Progenitor cell of endocrine pancreas (in vitro differentiated cells): ENCODE data around the gene AGAP9. TPM values are rescaled to one million over a fixed set of nuclear protein-coding genes. Genes with fewer than 3 reads are reported as not detected.
"Not testable (repeated sequence)": the region's sequence is repeated elsewhere in the genome, so short reads cannot be mapped to it uniquely, and the experiment has no call there.

Experiments
- DNase-seq: peaks from one replicate; pipeline ENCODE4 v3.0.0; 2021; ENCODE audit warnings: low spot score; ENCODE audit not compliant: unreplicated experiment
- H3K27ac Mint-ChIP-seq: 2 replicates; pipeline ENCODE4 v1.8.0; 2021; ENCODE audit warnings: mild to moderate bottlenecking, moderate library complexity, mixed read lengths
- H3K27me3 Mint-ChIP-seq: 2 replicates; pipeline ENCODE4 v1.8.0; 2021; ENCODE audit warnings: mixed read lengths
- H3K36me3 Mint-ChIP-seq: 2 replicates; pipeline ENCODE4 v1.8.0; 2022; ENCODE audit warnings: mixed read lengths; ENCODE audit not compliant: insufficient read depth
- H3K4me1 Mint-ChIP-seq: 2 replicates; pipeline ENCODE4 v1.8.0; 2021; ENCODE audit warnings: low read depth, mixed read lengths
- H3K4me3 Mint-ChIP-seq: 2 replicates; pipeline ENCODE4 v1.8.0; 2021; ENCODE audit warnings: low read depth, mild to moderate bottlenecking, moderate library complexity, mixed read lengths
- H3K9me3 Mint-ChIP-seq: 2 replicates; pipeline ENCODE4 v1.8.0; 2021; ENCODE audit warnings: low read depth, mixed read lengths
- CTCF ChIP-seq: fragments of 200-600 bp; sonication (generic); IDR thresholded peaks from one replicate; pipeline ENCODE4 v1.5.0; 2021; ENCODE audit warnings: antibody characterized with exemption, mild to moderate bottlenecking; ENCODE audit not compliant: unreplicated experiment
- total RNA-seq: library from RNA; stranded (reverse); gene quantifications from 2 replicates; pipeline ENCODE4 v1.2.1, GENCODE V29; 2021

Gene AGAP9
- total RNA-seq, 1 donor from 2014 or later, result 21.7 TPM

DNA sequence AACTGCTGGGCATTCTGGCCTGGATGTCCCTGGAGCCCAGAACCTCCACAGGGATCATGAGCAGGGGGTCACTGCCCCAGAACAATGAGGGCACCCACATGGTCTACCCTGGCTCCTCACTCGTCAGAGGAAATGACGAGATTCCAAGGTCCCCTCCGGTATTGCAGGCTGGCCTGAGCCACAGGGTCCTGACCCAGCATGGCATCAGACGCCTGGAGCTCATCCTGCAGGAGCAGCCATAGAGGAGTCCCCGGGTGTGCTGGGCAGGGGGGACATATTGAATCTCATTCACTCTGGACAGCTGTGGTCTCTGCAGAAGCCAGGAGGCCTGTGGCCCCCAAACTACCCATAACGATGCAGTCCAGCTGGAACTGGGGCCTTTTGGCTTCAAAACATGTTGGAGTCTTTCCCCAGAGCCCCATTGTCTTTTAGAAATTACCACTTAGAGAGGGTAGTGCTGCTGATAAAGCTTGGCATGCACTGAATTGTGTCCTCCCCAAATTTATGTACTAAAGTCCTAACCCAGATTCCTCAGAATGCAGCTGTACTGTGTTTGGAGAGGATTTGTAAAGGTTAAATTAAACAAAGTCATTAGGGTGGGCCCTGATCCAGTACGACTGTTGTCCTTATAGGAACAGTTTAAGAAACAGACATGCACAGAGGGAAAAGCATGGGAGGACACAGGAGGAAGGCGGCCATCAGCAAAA is 67.2 kb downstream of the AGAP9 start:
- H3K4me1 Mint-ChIP-seq, result peaks cover 2% of the 10 kb centered on the region
- DNase-seq, result no peak
- H3K4me3 Mint-ChIP-seq, result no peak overlapping the region
- no peak for TF ChIP-seq CTCF
- peaks cover 27% of the 10 kb centered on the region for H3K27me3 Mint-ChIP-seq
- no peaks in the 10 kb centered on the region for H3K9me3 Mint-ChIP-seq
- H3K27ac Mint-ChIP-seq, result no peak overlapping the region
- H3K36me3 Mint-ChIP-seq, result no peaks in the 10 kb centered on the region

DNA sequence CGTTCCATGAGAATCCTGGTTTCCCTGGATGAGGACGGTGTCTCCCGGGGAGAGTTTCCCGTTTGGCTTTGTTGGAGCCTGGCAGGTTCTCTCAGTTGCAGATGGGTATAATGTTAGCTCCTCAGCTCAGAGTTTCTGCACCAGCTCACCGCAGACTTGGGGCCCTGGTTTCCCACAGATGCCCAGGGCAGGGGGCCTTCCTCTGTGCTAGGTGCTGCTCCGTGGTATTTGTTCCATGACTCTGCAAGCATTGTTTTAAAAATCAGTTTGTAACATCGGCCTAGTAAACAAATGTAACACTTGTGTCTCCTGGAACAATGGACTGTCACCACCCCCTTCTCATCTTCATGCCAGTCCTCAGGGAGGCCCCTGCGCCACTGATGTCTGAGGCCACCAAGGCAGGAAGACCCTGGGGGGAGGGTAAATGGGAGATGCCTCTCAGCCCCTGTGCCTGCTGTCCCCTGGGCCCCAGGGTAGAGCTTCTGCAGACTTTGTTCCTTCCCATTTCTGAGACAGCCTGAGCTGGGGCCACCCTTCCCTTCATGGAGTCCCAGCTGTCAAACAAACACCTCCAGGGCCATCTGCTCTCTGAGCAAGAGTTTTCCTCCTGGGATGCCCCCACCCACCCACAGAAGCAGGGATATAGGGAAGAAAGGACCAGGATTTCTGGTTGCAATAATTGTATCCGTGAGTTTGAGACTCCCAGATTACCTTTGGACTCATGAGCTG is 67.9 kb downstream of the AGAP9 start:
- peaks cover 27% of the 10 kb centered on the region for H3K27me3 Mint-ChIP-seq
- not testable (repeated sequence) for H3K9me3 Mint-ChIP-seq, H3K4me1 Mint-ChIP-seq, H3K36me3 Mint-ChIP-seq, H3K27ac Mint-ChIP-seq, DNase-seq, H3K4me3 Mint-ChIP-seq

DNA sequence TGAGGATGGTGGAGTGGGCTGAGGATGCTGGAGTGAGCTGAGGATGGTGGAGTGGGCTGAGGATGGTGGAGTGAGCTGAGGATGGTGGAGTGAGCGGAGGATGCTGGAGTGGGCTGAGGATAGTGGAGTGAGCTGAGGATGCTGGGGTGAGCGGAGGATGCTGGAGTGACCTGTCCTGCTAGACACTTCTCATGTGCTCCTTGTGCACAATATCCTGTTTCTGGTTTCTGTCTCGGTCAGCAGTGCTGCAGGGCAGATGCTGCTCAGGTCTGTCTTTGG is 68.7 kb downstream of the AGAP9 start:
- H3K27me3 Mint-ChIP-seq, result peaks cover 30% of the 10 kb centered on the region
- no peaks in the 10 kb centered on the region for H3K4me1 Mint-ChIP-seq
- no peak for TF ChIP-seq CTCF
- H3K36me3 Mint-ChIP-seq, result no peaks in the 10 kb centered on the region
- no peaks in the 10 kb centered on the region for H3K9me3 Mint-ChIP-seq
- H3K27ac Mint-ChIP-seq, result no peak overlapping the region
- DNase-seq, result no peak
- H3K4me3 Mint-ChIP-seq, result no peak overlapping the region

DNA sequence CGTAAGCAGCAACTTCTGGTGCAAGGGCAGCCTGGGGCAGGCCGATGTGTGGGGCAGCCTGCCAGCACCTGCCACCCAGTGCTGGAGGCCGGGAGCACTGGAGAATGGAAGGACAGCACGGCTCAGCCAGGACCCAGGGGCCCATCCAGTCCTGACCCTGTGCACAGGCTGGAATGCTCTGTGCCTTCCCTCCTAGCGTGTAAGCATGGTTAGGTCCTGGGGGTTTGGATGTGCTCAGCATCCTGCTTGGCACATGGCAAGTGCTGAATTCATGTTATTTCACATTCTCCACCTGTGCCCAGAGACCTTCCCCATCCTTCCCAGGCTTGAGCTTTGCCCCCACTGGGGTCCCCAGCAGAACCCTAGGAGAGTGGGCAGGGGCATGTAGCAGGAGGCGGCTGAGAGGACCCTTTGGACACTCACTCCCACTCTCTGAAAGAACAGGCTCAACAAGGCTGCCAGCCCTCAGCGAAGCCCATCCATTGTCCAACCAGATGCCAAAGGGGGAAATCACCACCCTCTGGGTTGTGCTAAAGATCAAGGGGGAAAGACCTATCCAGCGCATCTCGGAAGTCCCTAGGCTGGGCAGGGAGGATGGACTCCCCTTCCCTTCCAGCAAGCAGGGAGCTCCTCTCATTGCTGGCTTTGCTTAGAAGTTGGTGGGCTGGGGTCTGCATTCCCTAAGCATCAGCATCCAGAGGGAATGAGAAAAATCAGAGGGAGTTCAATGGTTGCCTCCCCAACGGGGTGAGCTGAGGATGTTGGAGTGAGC is 69.2 kb downstream of the AGAP9 start:
- TF ChIP-seq CTCF, result no peak
- no peaks in the 10 kb centered on the region for H3K4me1 Mint-ChIP-seq
- DNase-seq, result no peak
- H3K27me3 Mint-ChIP-seq, result peaks cover 30% of the 10 kb centered on the region
- no peak overlapping the region for H3K4me3 Mint-ChIP-seq
- no peaks in the 10 kb centered on the region for H3K36me3 Mint-ChIP-seq
- no peak overlapping the region for H3K27ac Mint-ChIP-seq
- no peaks in the 10 kb centered on the region for H3K9me3 Mint-ChIP-seq

GRCh38 chr10:47453141-47454007 is 70.1 kb downstream of the AGAP9 start:
- H3K4me1 Mint-ChIP-seq, result no peaks in the 10 kb centered on the region
- H3K4me3 Mint-ChIP-seq, result no peak overlapping the region
- H3K27ac Mint-ChIP-seq, result peak overlapping the region; percentile 44

More at GRCh38 chr10:47453141-47454007, 70.1 kb downstream of the AGAP9 start:
- TF ChIP-seq CTCF, result no peak
- Mint-ChIP-seq H3K27me3 (peaks cover 30% of the 10 kb centered on the region), H3K9me3 (no peaks in the 10 kb centered on the region), H3K36me3 (no peaks in the 10 kb centered on the region)
- no peak for DNase-seq
